ENCODE measurements around the gene TBXAS1.

- TF ChIP-seq CTCF (IDR thresholded peaks at IDR 0.05; ENCODE audit: low read depth, low read length, poor library complexity, severe bottlenecking) = no peak
- TF ChIP-seq EZH2phosphoT487 (IDR thresholded peaks at IDR 0.05; ENCODE audit: borderline replicate concordance, low read length) = no peak
These were observed 145.2 kb downstream of the TBXAS1 start for GRCh38 chr7:139974179-139974811.

Measured in DOHH2 (cell line).